ENCODE results near the gene C1QC. TPM values are rescaled to one million over a fixed set of nuclear protein-coding genes. Genes with fewer than 3 reads are reported as not detected.

Gene C1QC
- total RNA-seq, 1 experiment from 2014 or later = 0.59 TPM

GRCh38 chr1:22601610-22602009 is 41.8 kb upstream of the C1QC start:
- POLR2A ChIA-PET = no interaction called here
- intact Hi-C loops (cut with micrococcal nuclease) = no loop called here
- no peak overlapping the region for H3K9ac ChIP-seq (ENCODE audit: low read length)
- no peak overlapping the region for H3K4me2 ChIP-seq (ENCODE audit: low read length)
- DNase-seq (ENCODE audit: low read depth, low spot score) (no peak), ATAC-seq (no peak)
- no peaks in the 10 kb centered on the region for H3K79me2 ChIP-seq (ENCODE audit: insufficient read depth, low read length)
- RAD21 ChIA-PET (ENCODE audit: low non-redundant PET in 1 of 2, low total read pairs in 2 of 2, uncharacterized antibody in 2 of 2, unreplicated experiment in 2 of 2) = no interaction called here
- no peaks in the 10 kb centered on the region for H3K9me2 ChIP-seq (ENCODE audit: insufficient read depth)
- no peak overlapping the region for H2AFZ ChIP-seq (ENCODE audit: low read depth, low read length, poor library complexity, severe bottlenecking)
- CTCF ChIA-PET = no interaction called here
- H3K36me3 ChIP-seq (ENCODE audit: control insufficient read depth in 1 of 2, insufficient read depth in 2 of 2, low read length in 2 of 2) = no peaks in the 10 kb centered on the region
- H3K27me3 ChIP-seq (ENCODE audit: insufficient read depth, low read length) = peaks cover 36% of the 10 kb centered on the region
- H4K20me1 ChIP-seq (ENCODE audit: insufficient read depth) = no peaks in the 10 kb centered on the region
- no peak overlapping the region for H3K4me3 ChIP-seq (replicated peaks in 1 of 2; ENCODE audit: low read depth in 1 of 2, low read length in 2 of 2)
- H3K4me1 ChIP-seq (ENCODE audit: control insufficient read depth in 1 of 2, insufficient read depth in 2 of 2, low read length in 2 of 2) = no peaks in the 10 kb centered on the region
- no peaks in the 10 kb centered on the region for H3K9me3 ChIP-seq (ENCODE audit: control insufficient read depth in 1 of 2, insufficient read depth in 1 of 2, low read depth in 1 of 2, low read length in 2 of 2)
- H3K27ac ChIP-seq (ENCODE audit: low read depth, low read length) = no peak overlapping the region
- TF ChIP-seq TCF7L2 (IDR thresholded peaks at IDR 0.05; ENCODE audit: borderline replicate concordance, extremely low read depth, insufficient read depth, insufficient read length) (no peak), SP1 (IDR thresholded peaks at IDR 0.05; ENCODE audit: low read depth) (no peak), POLR2AphosphoS5 (IDR thresholded peaks at IDR 0.05; ENCODE audit: low read depth, low read length) (no peak), EZH2phosphoT487 (IDR thresholded peaks at IDR 0.05; ENCODE audit: borderline replicate concordance) (no peak), SRF (IDR thresholded peaks at IDR 0.05; ENCODE audit: low read depth) (no peak), EZH2 (IDR thresholded peaks at IDR 0.05) (no peak), ATF3 (IDR thresholded peaks at IDR 0.05) (no peak), ZFX (IDR thresholded peaks at IDR 0.05) (no peak), REST (IDR thresholded peaks at IDR 0.05; ENCODE audit: low read depth) (no peak), CTCF (IDR thresholded peaks at IDR 0.05 in 2 of 3, conservative IDR thresholded peaks at IDR 0.05 in 1 of 3; ENCODE audit: borderline replicate concordance in 1 of 3, insufficient read depth in 1 of 3, low read depth in 2 of 3, low read length in 2 of 3) (no peak), CBX3 (IDR thresholded peaks at IDR 0.05; ENCODE audit: low read depth) (no peak)
- no TSS peak for BruUV-seq (replicated peaks)
